GM23338 (cell line): ENCODE measurements around the gene TRIM27. TPM values are rescaled to one million over a fixed set of nuclear protein-coding genes. Genes with fewer than 3 reads are reported as not detected.
A peak's percentile ranks its signal among the peaks of the same experiment; 100 is the strongest.

Experiments
- ATAC-seq: fragments of 200-7000 bp; cut with Tn5 transposase; 3 replicates; pipeline ENCODE4 v1.9.1; 2020
- DNase-seq: peaks from one replicate; pipeline ENCODE4 v3.0.0-alpha.2; 2015; ENCODE audit warnings: low spot score
- H2AFZ ChIP-seq: fragments of 200-600 bp; sonication (generic); 2 replicates; pipeline ENCODE4 v1.8.0; 2016; ENCODE audit warnings: antibody characterized with exemption, mild to moderate bottlenecking, moderate library complexity
- H3F3A ChIP-seq: fragments of 200-600 bp; sonication (generic); replicated peaks from 2 replicates; pipeline ENCODE4 v1.8.0; 2017; ENCODE audit warnings: antibody characterized with exemption, mixed run types, low read depth
- H3K27ac ChIP-seq: fragments of 200-600 bp; sonication (generic); 2 replicates; pipeline ENCODE4 v1.6.1; 2016; ENCODE audit warnings: low read depth
- H3K27me3 ChIP-seq: fragments of 200-600 bp; sonication (generic); 2 replicates; pipeline ENCODE4 v1.8.0; 2016; ENCODE audit warnings: mild to moderate bottlenecking, mixed run types, moderate library complexity; ENCODE audit not compliant: insufficient read depth
- H3K36me3 ChIP-seq: fragments of 200-600 bp; sonication (generic); 2 replicates; pipeline ENCODE4 v1.8.0; 2016; ENCODE audit warnings: mild to moderate bottlenecking; ENCODE audit not compliant: insufficient read depth
- H3K4me1 ChIP-seq: fragments of 200-600 bp; sonication (generic); 2 replicates; pipeline ENCODE4 v1.8.0; 2016; ENCODE audit warnings: mild to moderate bottlenecking, moderate library complexity; ENCODE audit not compliant: insufficient read depth
- H3K4me2 ChIP-seq: fragments of 200-600 bp; sonication (generic); 2 replicates; pipeline ENCODE4 v1.7.1; 2017; ENCODE audit warnings: mixed run types
- H3K4me3 ChIP-seq: fragments of 200-600 bp; sonication (generic); 2 replicates; pipeline ENCODE4 v1.6.1; 2016; ENCODE audit warnings: mixed run types
- H3K79me2 ChIP-seq: fragments of 200-600 bp; sonication (generic); replicated peaks from 2 replicates; pipeline ENCODE4 v1.8.0; 2017; ENCODE audit warnings: mild to moderate bottlenecking; ENCODE audit not compliant: insufficient read depth
- H3K9me2 ChIP-seq: fragments of 200-600 bp; sonication (generic); 2 replicates; pipeline ENCODE4 v1.8.0; 2017; ENCODE audit not compliant: insufficient read depth
- H4K20me1 ChIP-seq: fragments of 200-600 bp; sonication (generic); replicated peaks from 2 replicates; pipeline ENCODE4 v1.8.0; 2017; ENCODE audit warnings: mild to moderate bottlenecking; ENCODE audit not compliant: insufficient read depth
- H3K27ac Mint-ChIP-seq: 2 replicates; pipeline ENCODE4 v1.8.0; 2020; ENCODE audit warnings: inconsistent platforms, mild to moderate bottlenecking, moderate library complexity, mixed read lengths
- H3K27me3 Mint-ChIP-seq: 3 replicates; pipeline ENCODE4 v1.8.0; 2022; ENCODE audit warnings: low read depth, mild to moderate bottlenecking, moderate library complexity, mixed read lengths, inconsistent platforms; ENCODE audit not compliant: insufficient read depth, poor library complexity
- H3K36me3 Mint-ChIP-seq: 3 replicates; pipeline ENCODE4 v1.8.0; 2021; ENCODE audit warnings: low read depth, mild to moderate bottlenecking, inconsistent platforms, moderate library complexity, mixed read lengths
- H3K4me1 Mint-ChIP-seq: 3 replicates; pipeline ENCODE4 v1.8.0; 2020; ENCODE audit warnings: mild to moderate bottlenecking, inconsistent platforms, mixed read lengths
- H3K4me3 Mint-ChIP-seq: 3 replicates; pipeline ENCODE4 v1.8.0; 2021; ENCODE audit warnings: moderate library complexity, mild to moderate bottlenecking, inconsistent platforms, mixed read lengths
- H3K9me3 Mint-ChIP-seq: 3 replicates; pipeline ENCODE4 v1.8.0; 2020; ENCODE audit warnings: moderate library complexity, mild to moderate bottlenecking, inconsistent platforms, mixed read lengths
- ETS1 ChIP-seq: IDR thresholded peaks from 2 replicates; pipeline ENCODE4 v1.6.1; 2016; ENCODE audit warnings: antibody characterized with exemption
- NANOG ChIP-seq: IDR thresholded peaks from 2 replicates; pipeline ENCODE4 v1.6.1; 2016; ENCODE audit warnings: antibody characterized with exemption, borderline replicate concordance
- REST ChIP-seq: IDR thresholded peaks from one replicate; pipeline ENCODE4 v1.6.1; 2018; ENCODE audit warnings: antibody characterized with exemption; ENCODE audit not compliant: unreplicated experiment
- ZNF114 ChIP-seq: fragments of 250-450 bp; sonication (Bioruptor Pico); IDR thresholded peaks from 2 replicates; pipeline ENCODE4 v1.5.0; 2020; ENCODE audit warnings: mild to moderate bottlenecking, moderate library complexity
- ZNF462 ChIP-seq: fragments of 250-450 bp; sonication (Bioruptor Pico); IDR thresholded peaks from 2 replicates; pipeline ENCODE4 v1.5.0; 2020; ENCODE audit warnings: mild to moderate bottlenecking, moderate library complexity
- polyA plus RNA-seq: library from polyadenylated mRNA; unstranded; fragments of >200 nt; fragmentation: Nextera tagmentation; extraction: Ambion mirVana; gene quantifications from 2 replicates; pipeline ENCODE4 v1.2.1, GENCODE V29; 2016
- total RNA-seq: library from RNA; depleted of rRNA; stranded (reverse); fragments of >200 nt; shearing (Covaris generic); gene quantifications from 2 replicates; pipeline ENCODE4 v1.2.3, GENCODE V29; 2014

Gene TRIM27
- total and polyA plus RNA-seq, 2 experiments from 2014 or later, result 43.1 to 127 TPM

GRCh38 chr6:28880894-28881780 lies 42.6 kb downstream of the TRIM27 start:
- Mint-ChIP-seq H3K27ac (peak overlapping the region; percentile 25), H3K4me1 (peaks cover 11% of the 10 kb centered on the region), H3K27me3 (peaks cover 11% of the 10 kb centered on the region), H3K36me3 (peaks cover 10% of the 10 kb centered on the region; the same call in 2 of the 3 replicates), H3K9me3 (peaks cover 17% of the 10 kb centered on the region), H3K4me3 (peak overlapping the region; percentile 90)
- Histone ChIP-seq H3F3A (no peaks in the 10 kb centered on the region), H3K79me2 (no peaks in the 10 kb centered on the region), H3K27ac (no peak overlapping the region; the same call in 1 of the 2 replicates), H3K4me3 (peak overlapping the region; percentile 79), H3K4me2 (peak overlapping the region; percentile 78), H4K20me1 (no peaks in the 10 kb centered on the region), H3K27me3 (no peaks in the 10 kb centered on the region), H2AFZ (peak overlapping the region; percentile 96), H3K36me3 (no peaks in the 10 kb centered on the region), H3K4me1 (peaks cover under 1% of the 10 kb centered on the region), H3K9me2 (no peaks in the 10 kb centered on the region)
- peak; percentile 47; the same call in 1 of the 2 replicates for TF ChIP-seq ETS1
- no peak for TF ChIP-seq REST
- no peak for TF ChIP-seq NANOG
- DNase-seq (peak; percentile 84), ATAC-seq (peak; percentile 37)

GRCh38 chr6:28880519-28880893 lies 43.3 kb downstream of the TRIM27 start:
- Histone ChIP-seq H3K4me2 (peak overlapping the region; percentile 78), H3K36me3 (no peaks in the 10 kb centered on the region), H2AFZ (peak overlapping the region; percentile 96), H4K20me1 (no peaks in the 10 kb centered on the region), H3K4me1 (peaks cover 6% of the 10 kb centered on the region), H3K9me2 (no peaks in the 10 kb centered on the region), H3F3A (no peaks in the 10 kb centered on the region), H3K4me3 (peak overlapping the region; percentile 79), H3K79me2 (no peaks in the 10 kb centered on the region), H3K27me3 (no peaks in the 10 kb centered on the region), H3K27ac (no peak overlapping the region; the same call in 1 of the 2 replicates)
- Mint-ChIP-seq H3K4me1 (peaks cover 17% of the 10 kb centered on the region), H3K27me3 (peaks cover 11% of the 10 kb centered on the region), H3K9me3 (peaks cover 11% of the 10 kb centered on the region), H3K4me3 (peak overlapping the region; percentile 90), H3K36me3 (peaks cover 4% of the 10 kb centered on the region; the same call in 1 of the 3 replicates), H3K27ac (0 out of 2 replicates have a peak overlapping the region, but pooled peaks have one; percentile 15)
- ATAC-seq, result no peak
- no peak for DNase-seq
- no peak for TF ChIP-seq ZNF462 (CRISPR knock-in tag)
- no peak for TF ChIP-seq ZNF114
